K562 (cell line): Measurements from ENCODE around the gene KLHL20. TPM values are rescaled to one million over a fixed set of nuclear protein-coding genes. Genes with fewer than 3 reads are reported as not detected.

Experiments
- ATAC-seq: fragments of 200-7000 bp; cut with Tn5 transposase; 3 replicates; pipeline ENCODE4 v1.9.1; 2020; ENCODE audit warnings: moderate library complexity
- BruUV-seq: library from RNA; stranded (reverse); fragments of 400-500 nt; replicated peaks from 2 replicates; lab custom pipeline; 2021; lab: Mats Ljungman, UMichigan
- CTCF ChIA-PET: fragments of 300-600 bp; formaldehyde crosslinking; extraction: SDS; loops from one replicate; lab custom pipeline; 2021; ENCODE audit warnings: low intra/inter-chr PET ratio; lab: Yijun Ruan, JAX
- POLR2A ChIA-PET: fragments of 300-600, 350-650 bp; sonication (Branson Sonifier 250); formaldehyde crosslinking; extraction: SDS; loops from one replicate; lab custom pipeline; 2021; ENCODE audit warnings: antibody characterized with exemption, inconsistent platforms; lab: Yijun Ruan, JAX
- DNase-seq, 4 experiments: peaks; one replicate each; pipeline versions ENCODE4 v3.0.0 to v3.0.0-alpha.2; 2011 to 2018; ENCODE audit warnings: low spot score in 3 of 4, mixed read lengths in 3 of 4; ENCODE audit errors: extremely low read depth in 1 of 4
- FAIRE-seq: peaks from 2 replicates; lab custom pipeline; 2011; peaks lifted over from hg19 to GRCh38; lab: Jason Lieb, UNC
- H2AFZ ChIP-seq: 2 replicates; pipeline ENCODE4 v1.6.0; 2011; ENCODE audit warnings: low read depth, low read length, control low read depth, inconsistent platforms
- H3K27ac ChIP-seq: fragments of 200-600 bp; 3 replicates; pipeline ENCODE4 v1.8.0; 2011; ENCODE audit warnings: low read depth, mild to moderate bottlenecking, control low read depth, inconsistent platforms, low read length, moderate library complexity, mixed read lengths; ENCODE audit errors: extremely low read depth
- H3K27me3 ChIP-seq, 2 experiments: fragments of 300-600 bp in 1 of 2; 2 replicates in 1 of 2; 3 replicates in 1 of 2; pipeline versions ENCODE4 v1.6.0 to v1.8.0; 2011; ENCODE audit warnings: inconsistent platforms in 2 of 2, low read length in 2 of 2, mild to moderate bottlenecking in 1 of 2, mixed read lengths in 1 of 2, moderate library complexity in 1 of 2; ENCODE audit not compliant: control insufficient read depth in 2 of 2, insufficient read depth in 2 of 2
- H3K36me3 ChIP-seq: fragments of 300-600 bp; 3 replicates; pipeline ENCODE4 v1.8.0; 2011; ENCODE audit warnings: mild to moderate bottlenecking, low read length, inconsistent platforms; ENCODE audit not compliant: control insufficient read depth, insufficient read depth
- H3K4me1 ChIP-seq, 2 experiments: fragments of 200-600 bp in 1 of 2; replicated peaks in 1 of 2; 2 replicates in 1 of 2; 3 replicates in 1 of 2; pipeline versions ENCODE4 v1.5.1 to v1.8.0; 2011; ENCODE audit warnings: inconsistent platforms in 2 of 2, low read length in 2 of 2, mild to moderate bottlenecking in 1 of 2, mixed read lengths in 1 of 2, moderate library complexity in 1 of 2; ENCODE audit not compliant: control insufficient read depth in 2 of 2, insufficient read depth in 2 of 2
- H3K4me2 ChIP-seq: 2 replicates; pipeline ENCODE4 v1.6.1; 2011; ENCODE audit warnings: low read length, control low read depth, inconsistent platforms, mixed read lengths; ENCODE audit not compliant: insufficient read depth
- H3K4me3 ChIP-seq: fragments of 200-600 bp; sonication (generic), shearing (Covaris generic); 2 replicates; pipeline ENCODE4 v1.5.1; 2016; ENCODE audit warnings: control low read depth, inconsistent platforms
- H3K79me2 ChIP-seq: fragments of 200-600 bp; 3 replicates; pipeline ENCODE4 v1.8.0; 2011; ENCODE audit warnings: low read length, inconsistent platforms; ENCODE audit not compliant: control insufficient read depth, insufficient read depth
- H3K9ac ChIP-seq, 2 experiments: 2 replicates each; pipeline versions ENCODE4 v1.6.0 to v1.6.1; 2011; ENCODE audit warnings: low read depth in 2 of 2, low read length in 2 of 2, control low read depth in 1 of 2, inconsistent platforms in 1 of 2, mild to moderate bottlenecking in 1 of 2, mixed read lengths in 1 of 2; ENCODE audit not compliant: insufficient read depth in 1 of 2
- H3K9me1 ChIP-seq: one replicate; pipeline ENCODE4 v1.6.0; 2011; ENCODE audit warnings: inconsistent platforms, mild to moderate bottlenecking, low read length, moderate library complexity; ENCODE audit not compliant: control insufficient read depth, insufficient read depth
- H3K9me3 ChIP-seq: replicated peaks from 2 replicates; pipeline ENCODE4 v1.5.1; 2011; ENCODE audit warnings: low read depth, low read length, inconsistent platforms; ENCODE audit not compliant: control insufficient read depth, insufficient read depth
- H4K20me1 ChIP-seq: replicated peaks from 2 replicates; pipeline ENCODE4 v1.6.1; 2011; ENCODE audit warnings: low read length, inconsistent platforms, mixed read lengths; ENCODE audit not compliant: control insufficient read depth, insufficient read depth
- CSDE1 ChIP-seq, 2 experiments: fragments of 450-650 bp; IDR thresholded peaks; 2 replicates each; pipeline ENCODE4 v1.6.1; 2016; ENCODE audit warnings: mild to moderate bottlenecking in 1 of 2
- E2F5 ChIP-seq: sonication (generic); formaldehyde crosslinking; IDR thresholded peaks from 2 replicates; pipeline ENCODE4 v1.8.0; 2022; ENCODE audit warnings: mild to moderate bottlenecking, missing genetic modification reagents
- FOSL1 ChIP-seq: fragments of 200-800 bp; sonication (Bioruptor generic); conservative IDR thresholded peaks from 2 replicates; pipeline ENCODE4 v1.6.1; 2016; ENCODE audit warnings: missing genetic modification characterization, missing compliant biosample characterization
- POLR2AphosphoS2 ChIP-seq: IDR thresholded peaks from 2 replicates; pipeline ENCODE4 v1.6.1; 2012; ENCODE audit warnings: low read length, improper control_type of control experiment
- RCOR1 ChIP-seq, 2 experiments: IDR thresholded peaks; 2 replicates each; pipeline ENCODE4 v1.6.1; 2012; ENCODE audit warnings: low read depth in 2 of 2, low read length in 2 of 2, borderline replicate concordance in 1 of 2, improper control_type of control experiment in 1 of 2
- RREB1 ChIP-seq: fragments of 250-450 bp; sonication (Bioruptor Pico); IDR thresholded peaks from 2 replicates; pipeline ENCODE4 v1.4.0; 2020
- SETDB1 ChIP-seq: IDR thresholded peaks from one replicate; pipeline ENCODE4 v1.6.1; 2012; ENCODE audit warnings: low read length, control low read depth, inconsistent platforms
- SIN3B ChIP-seq: fragments of 450-650 bp; IDR thresholded peaks from 2 replicates; pipeline ENCODE4 v1.6.1; 2017; ENCODE audit warnings: low read depth, mild to moderate bottlenecking, moderate library complexity
- STAT5A ChIP-seq: IDR thresholded peaks from 2 replicates; pipeline ENCODE4 v1.6.1; 2012; ENCODE audit warnings: low read length, inconsistent platforms, borderline replicate concordance
- TAF7 ChIP-seq: fragments of 450-650 bp; IDR thresholded peaks from 2 replicates; pipeline ENCODE4 v1.6.1; 2016; ENCODE audit warnings: missing genetic modification characterization, missing compliant biosample characterization
- ZEB2 ChIP-seq: fragments of 450-650 bp; IDR thresholded peaks from 2 replicates; pipeline ENCODE4 v1.6.1; 2016
- ZFP1 ChIP-seq: fragments of 450-650 bp; formaldehyde crosslinking; IDR thresholded peaks from 2 replicates; pipeline ENCODE4 v1.4.0; 2020; ENCODE audit warnings: mild to moderate bottlenecking, mixed read lengths
- ZFPM2 ChIP-seq: fragments of 250-450 bp; sonication (Bioruptor Pico); IDR thresholded peaks from 2 replicates; pipeline ENCODE4 v1.5.1; 2022; ENCODE audit warnings: mild to moderate bottlenecking
- ZFX ChIP-seq: sonication (generic); formaldehyde crosslinking; IDR thresholded peaks from 2 replicates; pipeline ENCODE4 v1.8.0; 2022; ENCODE audit warnings: mild to moderate bottlenecking, missing genetic modification reagents, moderate library complexity
- ZNF121 ChIP-seq: sonication (generic); formaldehyde crosslinking; conservative IDR thresholded peaks from 2 replicates; pipeline ENCODE4 v1.8.0; 2022; ENCODE audit warnings: missing genetic modification reagents
- ZNF445 ChIP-seq: fragments of 250-450 bp; sonication (Bioruptor Pico); IDR thresholded peaks from 2 replicates; pipeline ENCODE4 v1.4.0; 2020; ENCODE audit warnings: low read depth, mild to moderate bottlenecking, moderate library complexity
- WGBS: fragments of 100-300 bp; shearing (Covaris generic); methylation state at CpG from one replicate; pipeline ENCODE4 v1.1.6; 2016; ENCODE audit warnings: low coverage, mixed read lengths; ENCODE audit not compliant: insufficient coverage; ENCODE audit errors: missing lambda C conversion rate; 5-methylcytosine and 5-hydroxymethylcytosine counted together
- in situ Hi-C: fragments of 300-500 bp; cut with MboI; formaldehyde crosslinking; loops from 4 replicates; pipeline ENCODE4 v1.15.0; 2018; ENCODE audit warnings: inconsistent platforms, mixed read lengths
- intact Hi-C: fragments of 100-400 bp; cut with micrococcal nuclease; formaldehyde crosslinking; loops from 2 replicates; pipeline ENCODE4 v1.14.2; 2022
- polyA plus RNA-seq, 8 experiments: library from polyadenylated mRNA; depleted of rRNA in 4 of 8; stranded (reverse) in 5 of 8; unstranded in 3 of 8; fragments of >200 nt; fragmentation: Nextera tagmentation in 2 of 8; fragmentation: Illumina TruSeq in 1 of 8; extraction: Ambion mirVana in 2 of 8; extraction: Trizol in 1 of 8; gene quantifications; 2 replicates each; pipeline versions ENCODE4 v1.2.1 to v1.2.3, GENCODE V29; 2011 to 2014; ENCODE audit warnings: inconsistent platforms in 1 of 8, missing spikeins in 1 of 8
- total RNA-seq, 7 experiments: library from RNA; depleted of rRNA in 6 of 7; stranded (reverse); fragments of >200 nt in 6 of 7; fragmentation: Illumina TruSeq in 2 of 7; extraction: Trizol in 2 of 7; gene quantifications; 2 replicates each; pipeline versions ENCODE4 v1.2.1 to v1.2.3, GENCODE V29; 2011 to 2021; ENCODE audit warnings: low replicate concordance in 1 of 7

KLHL20 gene
- total and polyA plus RNA-seq, 9 of the 15 experiments (the other 6 are each of a cell fraction or from before 2014, with no cell fraction given), result 8.9 to 23.2 (median 16.8) TPM

GRCh38 chr1:173824315-173825081, 109.7 kb downstream of the KLHL20 start, which contains the start of the genes CENPL and DARS2:
TSS of gene CENPL (minus strand) at chr1:173824883. CDS start at chr1:173811299, 13,584 bp downstream.
TSS of gene DARS2 (plus strand) at chr1:173824673. CDS start at chr1:173825230, 557 bp downstream.
- H2AFZ ChIP-seq, result peak within 1 kb of the TSS; percentile 96
- ChIA-PET CTCF (interaction anchor here (0.8 to 2.9 kb wide), 4 partner anchors 394 to 1082 kb away, joined by 3 to 14 read pairs (median 8); no protein-coding TSS in a partner anchor), POLR2A (interaction anchor here (0.5 to 3.5 kb wide), 34 partner anchors 9 to 1078 kb away, joined by 3 to 20 read pairs (median 4); partner anchors contain the start of genes GAS5, KLHL20, SLC9C2 and ZBTB37)
- ATAC-seq (peak; percentile 90), FAIRE-seq (peak; percentile 90), DNase-seq (peak; percentile 76 to 98 (median 84))
- TSS peak; percentile 86 for BruUV-seq
- in situ Hi-C loops, result loop anchor here (10.0 to 25.0 kb wide), 2 partner anchors 390 to 913 kb away; no protein-coding TSS in a partner anchor
- H3K27me3 ChIP-seq, result no peaks in the 10 kb centered on the region
- intact Hi-C loops, result loop anchor here (1.0 to 10.0 kb wide), 7 partner anchors 44 to 393 kb away; partner anchors contain the start of genes KLHL20, PRDX6 and ZBTB37
- H3K9me3 ChIP-seq, result no peaks in the 10 kb centered on the region
- peaks cover 8 to 13% of the 10 kb centered on the region in 2 experiments; a peak in 4 of 5 replicates for H3K4me1 ChIP-seq
- peaks cover 53% of the 10 kb centered on the region for H3K36me3 ChIP-seq
- H3K79me2 ChIP-seq, result peaks cover 67% of the 10 kb centered on the region
- H3K4me2 ChIP-seq, result peak within 1 kb of the TSS; percentile 85
- no peaks in the 10 kb centered on the region for H3K9me1 ChIP-seq
- WGBS, result under 1% methylated on average over 50 of the region's 55 CpGs
- H3K4me3 ChIP-seq, result peak within 1 kb of the TSS; percentile 56
- H3K9ac ChIP-seq, result peak within 1 kb of the TSS; percentile 89 to 99
- H3K27ac ChIP-seq, result peak within 1 kb of the TSS; percentile 91
- H4K20me1 ChIP-seq, result no peaks in the 10 kb centered on the region
- no peak for TF ChIP-seq SETDB1
- TF ChIP-seq CSDE1 (IDR thresholded peaks at IDR 0.05), result peak; percentile 32 to 93; a peak in 3 of 4 replicates
- peak; percentile 80; the same call in 1 of the 2 replicates for TF ChIP-seq E2F5 (CRISPR knock-in tag)
- no peak; the same call in 1 of the 2 replicates for TF ChIP-seq ZEB2
- no peak; the same call in 1 of the 2 replicates for TF ChIP-seq TAF7 (tag)
- TF ChIP-seq ZNF445 (CRISPR knock-in tag), result no peak
- peak; percentile 44; the same call in 1 of the 2 replicates for TF ChIP-seq STAT5A
- peak; percentile 87 for TF ChIP-seq SIN3B
- TF ChIP-seq RREB1 (CRISPR knock-in tag), result no peak
- peak in 1 of 2 experiments; percentile 57; a peak in 1 of 4 replicates for TF ChIP-seq RCOR1 (IDR thresholded peaks at IDR 0.05; ENCODE audit: borderline replicate concordance in 1 of 2, low read depth in 2 of 2, low read length in 2 of 2)
- TF ChIP-seq ZFX, result peak; percentile 83
- TF ChIP-seq ZNF121, result no peak; the same call in 1 of the 2 replicates
- TF ChIP-seq ZFPM2 (CRISPR knock-in tag), result no peak
- peak; percentile 58 for TF ChIP-seq FOSL1 (tag)
- TF ChIP-seq ZFP1 (CRISPR knock-in tag), result no peak
- no peak for TF ChIP-seq POLR2AphosphoS2
